Suprapubic skin (tissue), 4 donors: ENCODE measurements around the gene SCAMP4.

ENCODE experiments used
- EP300 ChIP-seq: sonication (generic); formaldehyde crosslinking; IDR thresholded peaks from one replicate; pipeline ENCODE4 v1.6.1; 2017; ENCODE audit warnings: antibody characterized with exemption
- POLR2AphosphoS5 ChIP-seq, 3 donors: sonication (generic); formaldehyde crosslinking; IDR thresholded peaks; one replicate each; pipeline ENCODE4 v1.6.1; 2017; ENCODE audit warnings: antibody characterized with exemption in 3 of 3
- TF ChIP-seq, protein P1 (sequence below), 2 donors: fragments of 200-600 bp in 1 of 2; fragments of 450-650 bp in 1 of 2; sonication (generic) in 1 of 2; IDR thresholded peaks; one replicate each; pipeline ENCODE4 v1.5.1; 2016 to 2019; ENCODE audit warnings: antibody characterized with exemption in 2 of 2, mild to moderate bottlenecking in 1 of 2, moderate library complexity in 1 of 2

DNA sequence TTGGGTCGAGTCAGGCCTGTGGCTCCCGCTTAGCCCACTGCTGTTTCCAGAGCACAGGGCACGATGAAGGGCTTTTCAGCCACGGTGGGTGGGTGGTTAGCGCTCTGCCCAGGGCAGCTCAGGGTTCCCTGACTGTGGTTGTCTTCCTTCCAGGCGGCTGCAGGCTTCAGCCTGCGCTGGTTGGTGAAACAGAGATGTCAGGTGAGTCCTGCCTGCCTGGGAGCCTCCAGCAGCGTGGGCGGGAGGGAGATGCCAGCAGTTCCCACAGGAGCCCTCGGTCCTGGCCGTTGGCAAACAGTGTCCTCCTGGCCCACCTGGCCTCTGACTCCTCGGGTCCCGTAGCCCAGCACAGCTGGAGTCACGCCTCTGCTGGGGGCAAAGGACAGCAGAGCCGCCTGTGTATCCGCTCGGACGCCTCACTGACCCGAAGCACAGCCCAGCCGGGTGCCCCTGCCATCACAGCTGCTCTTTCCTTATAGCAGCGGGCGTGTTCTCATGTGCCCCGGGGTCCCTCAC, 9.7 kb downstream of the SCAMP4 start:
- TF ChIP-seq POLR2AphosphoS5 (IDR thresholded peaks at IDR 0.05), result no peak
- TF ChIP-seq EP300, result no peak
- TF ChIP-seq, protein P1, sequence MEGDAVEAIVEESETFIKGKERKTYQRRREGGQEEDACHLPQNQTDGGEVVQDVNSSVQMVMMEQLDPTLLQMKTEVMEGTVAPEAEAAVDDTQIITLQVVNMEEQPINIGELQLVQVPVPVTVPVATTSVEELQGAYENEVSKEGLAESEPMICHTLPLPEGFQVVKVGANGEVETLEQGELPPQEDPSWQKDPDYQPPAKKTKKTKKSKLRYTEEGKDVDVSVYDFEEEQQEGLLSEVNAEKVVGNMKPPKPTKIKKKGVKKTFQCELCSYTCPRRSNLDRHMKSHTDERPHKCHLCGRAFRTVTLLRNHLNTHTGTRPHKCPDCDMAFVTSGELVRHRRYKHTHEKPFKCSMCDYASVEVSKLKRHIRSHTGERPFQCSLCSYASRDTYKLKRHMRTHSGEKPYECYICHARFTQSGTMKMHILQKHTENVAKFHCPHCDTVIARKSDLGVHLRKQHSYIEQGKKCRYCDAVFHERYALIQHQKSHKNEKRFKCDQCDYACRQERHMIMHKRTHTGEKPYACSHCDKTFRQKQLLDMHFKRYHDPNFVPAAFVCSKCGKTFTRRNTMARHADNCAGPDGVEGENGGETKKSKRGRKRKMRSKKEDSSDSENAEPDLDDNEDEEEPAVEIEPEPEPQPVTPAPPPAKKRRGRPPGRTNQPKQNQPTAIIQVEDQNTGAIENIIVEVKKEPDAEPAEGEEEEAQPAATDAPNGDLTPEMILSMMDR (IDR thresholded peaks at IDR 0.05), result no peak
